GM18951 (cell line): ENCODE results near the gene MPO.

ENCODE experiments used
- POLR2A ChIP-seq: IDR thresholded peaks from 4 replicates; pipeline ENCODE4 v1.6.1; 2011; ENCODE audit warnings: mild to moderate bottlenecking; ENCODE audit not compliant: insufficient read length, insufficient read depth; ENCODE audit errors: extremely low read depth
- in situ Hi-C: fragments of 300-500 bp; cut with MboI; formaldehyde crosslinking; loops from one replicate; pipeline ENCODE4 v1.12.0; 2022; ENCODE audit warnings: low sequenced_read_pairs, mixed read lengths, inconsistent platforms; ENCODE audit not compliant: unreplicated experiment

The MPO gene

DNA sequence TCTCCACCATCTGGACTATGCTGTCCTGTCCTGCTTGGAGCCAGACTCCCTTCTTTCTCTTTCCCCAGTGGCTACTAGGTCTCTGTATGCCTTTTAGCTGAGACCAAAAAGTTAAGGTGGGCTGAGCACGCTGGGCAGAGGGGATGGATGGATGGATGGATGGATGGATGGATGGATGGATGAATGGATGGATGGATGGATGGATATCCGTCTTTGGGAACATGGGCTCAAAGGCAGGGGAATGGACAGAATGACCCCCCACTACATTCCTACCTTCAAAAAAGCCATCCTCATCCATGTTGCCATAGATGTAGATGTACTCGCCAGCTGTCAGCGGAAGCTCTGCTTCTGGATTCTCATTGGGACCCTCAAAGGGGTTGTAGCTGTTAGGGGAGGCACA, 35.0 kb upstream of the MPO start:
- no peak for TF ChIP-seq POLR2A
- in situ Hi-C loops, result loop anchor here (10.0 kb wide), 1 partner anchor 109 kb away; no protein-coding TSS in a partner anchor

DNA sequence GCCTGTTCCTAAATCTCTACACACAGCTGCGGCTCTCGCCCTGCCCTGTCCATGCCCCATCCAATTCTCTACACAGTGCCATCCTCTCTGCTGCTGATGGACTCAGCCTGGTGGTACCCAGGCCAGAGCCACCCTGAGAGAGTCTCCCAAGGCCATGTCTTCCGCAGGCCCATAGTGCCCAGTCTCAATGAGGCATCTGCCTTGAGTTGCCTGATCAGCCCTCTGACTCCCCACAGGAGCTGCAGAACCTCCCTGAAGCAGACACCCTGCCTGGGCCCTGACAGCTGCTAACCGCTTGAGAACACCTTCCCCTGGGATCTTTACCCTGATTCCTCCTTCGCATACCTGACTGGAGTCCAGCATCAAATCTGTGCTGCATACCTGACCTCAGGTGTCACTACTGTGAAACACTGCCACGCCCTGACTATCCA, 34.6 kb upstream of the MPO start:
- TF ChIP-seq POLR2A, result no peak
- in situ Hi-C loops, result loop anchor here (10.0 kb wide), 1 partner anchor 110 kb away; no protein-coding TSS in a partner anchor

DNA sequence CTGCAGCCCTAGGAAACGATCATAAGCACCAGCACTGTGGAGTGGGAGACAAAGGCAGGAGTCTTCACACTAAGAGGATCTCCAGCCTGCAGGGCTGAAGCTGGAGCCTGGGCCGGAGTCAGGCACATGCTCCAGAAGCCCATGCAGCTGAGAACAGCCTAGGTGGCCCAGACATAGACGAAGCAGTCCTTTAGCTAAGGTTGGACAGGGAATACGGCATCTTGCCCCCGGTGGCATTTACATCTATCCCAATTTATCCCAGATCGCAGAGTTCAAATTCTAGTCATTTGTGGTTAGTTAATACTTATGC, 33.9 kb upstream of the MPO start:
- in situ Hi-C loops, result loop anchor here (10.0 kb wide), 1 partner anchor 110 kb away; no protein-coding TSS in a partner anchor
- TF ChIP-seq POLR2A, result no peak

DNA sequence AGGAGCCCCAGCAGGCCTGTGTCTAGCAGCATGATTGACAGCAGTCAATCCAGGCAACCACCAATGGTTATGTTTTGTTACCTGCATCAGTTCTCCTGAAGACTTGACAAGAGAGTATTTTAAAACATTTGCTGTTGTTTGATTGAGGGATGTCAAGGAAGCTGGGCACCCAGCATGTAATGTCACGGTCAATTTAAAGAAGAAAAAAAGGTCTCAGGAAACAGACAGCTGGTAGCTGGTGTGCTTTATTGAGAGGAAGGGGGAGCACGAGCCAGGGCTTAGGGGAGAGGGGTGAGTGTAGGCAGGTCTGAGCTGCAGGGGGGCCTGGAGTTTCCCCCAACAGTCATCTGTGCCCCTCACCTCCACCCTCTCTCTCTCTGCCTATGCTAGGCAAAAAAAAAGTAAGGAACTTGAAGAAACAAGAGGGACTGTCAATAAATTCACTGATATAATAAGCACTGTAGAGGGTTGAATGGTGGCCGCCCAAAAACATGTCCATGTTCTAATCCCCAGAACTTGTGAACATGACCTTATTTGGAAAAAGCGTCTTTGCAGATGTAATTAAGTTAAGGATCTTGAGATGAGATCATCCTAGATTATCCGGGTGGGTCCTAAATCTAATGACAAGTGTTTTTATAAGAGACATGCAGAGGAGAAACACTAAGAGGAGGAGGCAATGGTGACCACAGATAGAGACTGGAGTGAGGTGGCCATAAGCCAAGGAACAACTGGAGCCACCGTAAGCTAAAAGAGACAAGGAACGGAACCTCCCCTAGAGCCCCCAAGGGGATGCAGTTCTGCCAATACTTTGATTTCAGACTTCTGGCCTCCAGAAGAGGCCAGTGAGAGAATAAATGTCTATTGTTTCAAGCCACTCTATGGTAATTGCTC, 33.3 kb upstream of the MPO start:
- in situ Hi-C loops, result loop anchor here (10.0 kb wide), 1 partner anchor 111 kb away; no protein-coding TSS in a partner anchor
- no peak for TF ChIP-seq POLR2A

DNA sequence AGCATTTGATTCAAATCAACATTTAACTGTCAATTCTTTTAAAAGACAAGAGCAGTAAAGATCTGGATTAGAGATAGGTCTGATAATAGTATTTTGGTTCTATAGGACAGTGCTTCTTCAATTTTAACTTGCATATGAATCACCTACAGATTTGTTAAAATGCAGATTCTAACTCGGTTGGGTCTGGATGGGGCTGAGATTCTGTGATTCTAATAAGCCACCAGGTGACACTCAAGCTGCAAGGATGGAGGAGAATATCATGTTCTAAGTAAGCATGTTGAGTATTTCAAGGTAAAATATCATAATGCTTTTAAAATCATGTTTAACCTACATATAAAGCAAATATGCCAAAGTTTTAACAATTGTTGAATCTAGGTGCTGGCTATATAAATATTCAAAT, 32.1 kb upstream of the MPO start:
- in situ Hi-C loops, result loop anchor here (10.0 kb wide), 1 partner anchor 112 kb away; no protein-coding TSS in a partner anchor
- no peak for TF ChIP-seq POLR2A

DNA sequence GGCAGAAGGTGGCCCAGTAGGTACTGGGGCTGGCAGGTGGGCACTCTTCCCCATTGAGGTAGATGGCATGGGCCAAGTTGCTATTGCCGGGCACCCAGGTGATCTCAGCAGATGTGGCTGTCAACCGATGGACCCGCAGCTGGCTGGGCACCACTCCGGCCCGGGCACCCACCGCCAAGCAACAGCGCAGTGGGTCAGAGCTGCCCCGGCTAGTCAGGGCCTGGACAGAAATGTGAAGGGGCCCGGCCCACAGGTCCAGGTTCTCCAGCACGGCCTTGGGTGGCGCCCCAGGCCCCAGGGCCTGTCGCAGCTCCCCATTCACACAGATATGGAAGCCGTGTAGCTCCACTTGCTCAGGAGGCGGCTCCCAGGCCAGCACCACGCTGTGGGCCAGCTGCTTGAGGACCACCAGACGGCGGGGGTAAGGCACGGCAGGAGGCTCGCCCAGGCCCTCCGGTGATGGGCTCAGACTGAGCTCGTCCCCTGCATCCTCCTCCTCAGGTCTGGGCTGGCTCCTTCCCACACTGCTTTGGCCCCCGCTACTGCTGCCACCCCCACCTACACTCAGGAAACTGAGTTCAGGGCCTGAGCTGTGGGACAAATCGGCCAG, 31.4 kb upstream of the MPO start:
- in situ Hi-C loops, result loop anchor here (10.0 kb wide), 1 partner anchor 113 kb away; no protein-coding TSS in a partner anchor
- TF ChIP-seq POLR2A, result no peak

DNA sequence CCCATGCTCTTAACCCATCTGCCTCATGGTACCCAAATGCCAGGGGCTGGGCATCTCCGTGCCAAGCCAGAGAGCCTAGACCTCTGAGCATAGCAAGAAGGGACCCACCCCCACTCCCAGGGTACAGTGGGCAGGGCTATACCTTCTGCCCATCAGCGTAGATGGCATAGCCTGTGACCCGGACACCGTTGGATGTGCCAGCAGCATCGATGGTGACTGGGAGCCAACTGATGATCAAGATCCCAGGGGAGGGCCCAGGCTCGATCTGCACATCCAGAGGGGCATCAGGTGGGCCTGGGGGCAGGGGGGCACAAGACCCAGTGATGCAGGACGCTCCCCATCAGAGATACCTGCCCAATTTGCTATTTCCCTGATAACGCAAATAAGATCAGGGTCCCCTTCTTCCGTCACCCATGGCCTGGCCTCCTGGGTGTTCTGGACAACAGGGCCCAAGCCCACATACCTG, 30.7 kb upstream of the MPO start:
- in situ Hi-C loops, result loop anchor here (10.0 kb wide), 1 partner anchor 113 kb away; no protein-coding TSS in a partner anchor
- TF ChIP-seq POLR2A, result no peak

DNA sequence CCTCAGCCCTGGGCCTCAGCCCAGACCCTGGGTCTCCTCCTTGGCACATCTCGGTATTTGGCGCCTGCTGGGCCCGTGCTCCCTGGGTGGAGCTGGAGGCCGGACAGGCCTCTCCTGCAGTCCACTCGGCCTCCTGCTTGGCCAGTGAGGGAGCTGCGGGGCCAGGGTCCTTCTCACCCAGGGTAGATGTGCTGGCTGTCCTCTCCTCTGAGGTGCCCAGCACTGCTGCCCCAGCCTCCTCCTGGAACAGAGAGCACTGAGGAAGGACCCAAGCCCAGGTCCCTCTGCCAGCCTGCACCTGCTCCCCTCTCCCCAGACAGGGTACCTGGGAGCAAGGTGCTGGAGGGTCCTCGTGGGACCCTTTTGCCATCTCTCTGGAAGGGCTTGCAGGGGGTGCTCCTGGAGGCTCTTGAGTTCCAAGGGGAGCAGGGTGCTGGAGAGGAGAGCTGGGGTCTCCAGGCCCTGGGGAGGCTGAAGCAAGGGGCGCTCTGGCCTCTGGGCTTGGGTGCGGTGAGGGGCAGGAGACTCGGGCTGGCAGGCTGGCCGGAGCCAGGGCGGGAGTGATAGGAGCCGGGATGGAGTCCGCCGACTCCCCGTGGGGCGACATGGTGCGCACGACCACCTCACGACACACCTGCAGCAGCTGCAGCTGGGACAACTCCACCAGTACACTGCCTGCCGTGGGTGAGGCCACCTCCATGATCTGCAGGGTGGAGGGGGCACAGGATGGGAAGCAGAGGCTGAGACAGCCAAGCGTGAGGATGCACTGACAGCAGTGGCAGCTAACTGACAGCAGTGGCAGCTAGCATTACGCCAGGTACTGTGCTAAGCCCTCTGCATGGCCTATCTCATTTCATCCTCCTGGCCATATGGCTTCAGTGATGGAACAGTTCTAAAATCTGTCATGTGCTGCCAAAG, 30.0 kb upstream of the MPO start:
- in situ Hi-C loops, result loop anchor here (10.0 kb wide), 1 partner anchor 114 kb away; no protein-coding TSS in a partner anchor

DNA sequence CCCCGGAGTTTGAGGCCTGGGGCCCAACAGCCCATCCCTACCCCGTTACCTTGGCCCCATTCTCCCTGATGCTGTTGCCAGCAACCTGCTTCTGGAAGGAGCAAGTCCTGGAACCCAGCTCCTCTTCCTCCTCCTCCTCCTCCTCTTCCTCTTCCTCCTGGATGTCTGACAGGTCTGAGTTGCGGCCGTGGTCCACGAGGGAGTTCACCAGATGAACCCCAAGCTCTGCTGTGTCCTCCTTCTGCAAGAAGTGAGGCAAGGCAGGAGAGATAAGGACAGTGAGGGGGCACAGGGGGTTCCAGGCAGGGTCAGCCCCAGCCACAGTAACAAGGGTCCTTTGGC, 29.2 kb upstream of the MPO start:
- no peak for TF ChIP-seq POLR2A
- in situ Hi-C loops, result loop anchor here (5.0 to 10.0 kb wide), 2 partner anchors 115 to 137 kb away; no protein-coding TSS in a partner anchor

More for the DNA sequence above, 30.0 kb upstream of the MPO start:
- TF ChIP-seq POLR2A, result no peak

DNA sequence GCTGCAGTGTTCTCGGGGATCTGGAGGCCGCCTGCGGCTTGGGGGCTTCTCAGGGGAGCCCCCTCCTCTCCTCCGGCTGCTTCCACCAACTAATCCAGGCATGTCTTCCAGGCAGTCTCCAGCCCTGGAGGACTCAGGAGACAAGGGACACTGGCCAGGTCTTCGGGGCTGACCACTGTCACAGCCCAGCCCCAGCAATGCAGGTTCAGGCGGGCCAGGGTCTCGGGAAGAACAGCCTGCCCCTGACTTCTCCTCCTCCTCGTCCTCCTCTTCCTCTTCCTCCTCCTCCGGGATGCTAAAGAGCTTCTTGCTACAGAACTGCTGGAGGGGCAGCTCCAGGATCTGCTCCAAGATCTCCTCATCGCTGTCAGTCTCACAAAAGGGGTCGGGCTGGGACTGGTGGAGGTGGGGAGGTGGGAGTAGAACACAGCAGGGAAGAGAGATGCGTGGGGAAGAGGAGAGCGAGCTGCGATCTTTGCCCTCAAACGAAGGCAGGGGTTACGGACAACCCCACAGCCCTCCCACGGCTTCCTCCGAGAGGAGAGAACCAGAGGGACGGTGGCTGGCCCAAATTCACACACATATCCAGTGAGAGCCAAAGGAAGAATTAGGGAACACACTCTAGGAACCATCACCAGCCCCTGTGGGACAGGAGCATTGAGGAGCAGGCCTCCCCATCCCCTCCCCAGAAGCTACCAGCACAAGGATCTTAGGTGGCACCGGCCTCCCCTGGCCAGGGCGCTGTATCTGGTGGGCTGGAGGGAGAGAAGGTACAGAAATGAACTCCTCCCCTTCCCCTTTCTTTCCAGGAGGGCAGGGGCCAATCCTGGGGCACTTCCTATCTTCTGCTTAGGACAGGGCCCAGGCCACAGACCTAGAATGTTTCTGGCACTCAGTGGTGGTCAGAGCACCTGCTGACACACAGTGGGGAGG, 28.5 kb upstream of the MPO start:
- in situ Hi-C loops, result loop anchor here (5.0 kb wide), 1 partner anchor 138 kb away; no protein-coding TSS in a partner anchor
- no peak for TF ChIP-seq POLR2A

DNA sequence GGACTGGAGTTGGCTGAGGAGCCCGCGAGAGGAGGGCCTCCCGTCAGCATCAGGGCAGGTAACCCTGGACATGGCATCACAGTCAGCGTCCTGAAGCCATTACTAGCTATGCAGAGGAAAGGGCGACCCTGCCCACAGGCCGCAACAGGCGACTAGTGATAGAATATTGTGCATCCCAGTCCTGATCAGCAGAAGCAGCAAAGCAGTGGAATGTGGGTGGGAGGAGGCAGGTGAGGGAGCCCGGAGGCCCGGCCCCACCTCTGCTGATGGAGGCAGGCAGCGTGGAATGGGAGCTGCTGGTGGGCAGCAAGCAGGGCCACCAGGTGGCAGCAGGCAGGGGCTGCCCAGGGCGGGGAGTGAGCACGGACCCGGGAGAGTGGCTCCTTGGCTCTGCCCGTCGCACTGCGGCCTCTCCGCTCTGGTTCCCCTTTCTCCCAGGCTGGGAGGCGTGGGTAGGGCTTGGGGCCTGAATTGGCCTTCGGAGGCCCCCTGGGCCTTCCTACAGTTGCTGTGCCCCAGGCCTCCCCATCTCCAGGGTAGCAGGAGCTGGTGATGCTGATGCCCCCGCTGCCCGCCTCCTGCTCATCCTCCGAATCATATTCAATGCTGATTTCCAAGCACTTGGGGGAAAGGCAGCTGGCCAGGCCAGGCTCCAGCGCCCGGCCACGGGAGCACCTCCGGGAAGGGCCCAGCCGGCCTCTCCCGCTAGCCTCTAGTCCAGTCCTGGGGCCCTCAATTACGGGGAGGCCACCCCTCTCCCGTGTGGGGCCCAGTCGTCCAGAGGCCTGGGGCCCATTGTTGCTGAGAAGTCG, 27.6 kb upstream of the MPO start:
- in situ Hi-C loops, result loop anchor here (5.0 kb wide), 1 partner anchor 139 kb away; no protein-coding TSS in a partner anchor
- TF ChIP-seq POLR2A, result no peak
